ENCODE measurements around the gene DYNC1LI1. TPM values are rescaled to one million over a fixed set of nuclear protein-coding genes. Genes with fewer than 3 reads are reported as not detected.

Gene DYNC1LI1
- total RNA-seq = 10 to 100 TPM; 33.5 to 42.4 TPM
- long read RNA-seq, donor 1, transcript DYNC1LI1-201 (13 exons, 2,504 nt) = major isoform, 15 of 18 reads
- long read RNA-seq, donor 1, partial matches to known transcripts = 3 of 18 reads
- long read RNA-seq, donor 1, other reads (novel, unspliced or antisense) = 0 of 18 reads
- long read RNA-seq, donor 2, transcript DYNC1LI1-201 (13 exons, 2,504 nt) = major isoform, 94 of 106 reads
- long read RNA-seq, donor 2, partial matches to known transcripts = 9 of 106 reads
- long read RNA-seq, donor 2, other reads (novel, unspliced or antisense) = 3 of 106 reads

- peak; percentile 99 for DNase-seq (ENCODE audit: low spot score)
- intact Hi-C loops (cut with DNase I) = no loop called here
These were observed at the start of gene DYNC1LI1 for GRCh38 chr3:32570421-32571191. TSS of gene DYNC1LI1 (minus strand) at chr3:32570858. CDS start at chr3:32570770, 88 bp downstream.

- DNase-seq (ENCODE audit: low spot score) = no peak
- intact Hi-C loops (cut with DNase I) = no loop called here
These were observed 48.7 kb upstream of the DYNC1LI1 start for GRCh38 chr3:32619395-32619794.

GRCh38 chr3:32616267-32616962, 45.8 kb upstream of the DYNC1LI1 start:
- no peak for DNase-seq (ENCODE audit: low spot score)
- intact Hi-C loops (cut with DNase I) = no loop called here

- no peak for DNase-seq (ENCODE audit: low spot score)
- intact Hi-C loops (cut with DNase I) = no loop called here
These were observed 44.3 kb upstream of the DYNC1LI1 start for GRCh38 chr3:32614956-32615355.

GRCh38 chr3:32613183-32613582, 42.5 kb upstream of the DYNC1LI1 start:
- DNase-seq (ENCODE audit: low spot score) = no peak
- intact Hi-C loops (cut with DNase I) = no loop called here

- intact Hi-C loops (cut with DNase I) = no loop called here
- no peak for DNase-seq (ENCODE audit: low spot score)
These were observed 41.9 kb upstream of the DYNC1LI1 start for GRCh38 chr3:32612547-32612946.

- no peak for DNase-seq (ENCODE audit: low spot score)
- intact Hi-C loops (cut with DNase I) = no loop called here
These were observed 36.9 kb upstream of the DYNC1LI1 start for GRCh38 chr3:32607522-32607921.

GRCh38 chr3:32606960-32607359, 36.3 kb upstream of the DYNC1LI1 start:
- no peak for DNase-seq (ENCODE audit: low spot score)
- intact Hi-C loops (cut with DNase I) = no loop called here

GRCh38 chr3:32606277-32606676, 35.6 kb upstream of the DYNC1LI1 start:
- DNase-seq (ENCODE audit: low spot score) = no peak
- intact Hi-C loops (cut with DNase I) = no loop called here

GRCh38 chr3:32603064-32603463, 32.4 kb upstream of the DYNC1LI1 start:
- no peak for DNase-seq (ENCODE audit: low spot score)
- intact Hi-C loops (cut with DNase I) = no loop called here

GRCh38 chr3:32602206-32602605, 31.5 kb upstream of the DYNC1LI1 start:
- intact Hi-C loops (cut with DNase I) = no loop called here
- no peak for DNase-seq (ENCODE audit: low spot score)

- intact Hi-C loops (cut with DNase I) = loop anchor here in 1 of 2 donors (2.0 kb wide), 1 partner anchor 51 kb away; no protein-coding TSS in a partner anchor
- DNase-seq (ENCODE audit: low spot score) = no peak
These were observed 31.1 kb upstream of the DYNC1LI1 start for GRCh38 chr3:32601722-32602121.

- DNase-seq (ENCODE audit: low spot score) = no peak
- intact Hi-C loops (cut with DNase I) = no loop called here
These were observed 27.0 kb upstream of the DYNC1LI1 start for GRCh38 chr3:32597656-32598055.

GRCh38 chr3:32596909-32597369, 26.3 kb upstream of the DYNC1LI1 start:
- DNase-seq (ENCODE audit: low spot score) = no peak
- intact Hi-C loops (cut with DNase I) = no loop called here

GRCh38 chr3:32596282-32596908, 25.7 kb upstream of the DYNC1LI1 start:
- no peak for DNase-seq (ENCODE audit: low spot score)
- intact Hi-C loops (cut with DNase I) = no loop called here

- DNase-seq (ENCODE audit: low spot score) = no peak
- intact Hi-C loops (cut with DNase I) = no loop called here
These were observed 24.7 kb upstream of the DYNC1LI1 start for GRCh38 chr3:32595323-32595722.

- intact Hi-C loops (cut with DNase I) = no loop called here
- no peak for DNase-seq (ENCODE audit: low spot score)
These were observed 23.4 kb upstream of the DYNC1LI1 start for GRCh38 chr3:32593903-32594525.

GRCh38 chr3:32592696-32593353, 22.2 kb upstream of the DYNC1LI1 start:
- DNase-seq (ENCODE audit: low spot score) = no peak
- intact Hi-C loops (cut with DNase I) = no loop called here

- no peak for DNase-seq (ENCODE audit: low spot score)
- intact Hi-C loops (cut with DNase I) = no loop called here
These were observed 21.4 kb upstream of the DYNC1LI1 start for GRCh38 chr3:32592011-32592410.
